ENCODE measurements around the gene PLEKHM1.

The PLEKHM1 gene

DNA sequence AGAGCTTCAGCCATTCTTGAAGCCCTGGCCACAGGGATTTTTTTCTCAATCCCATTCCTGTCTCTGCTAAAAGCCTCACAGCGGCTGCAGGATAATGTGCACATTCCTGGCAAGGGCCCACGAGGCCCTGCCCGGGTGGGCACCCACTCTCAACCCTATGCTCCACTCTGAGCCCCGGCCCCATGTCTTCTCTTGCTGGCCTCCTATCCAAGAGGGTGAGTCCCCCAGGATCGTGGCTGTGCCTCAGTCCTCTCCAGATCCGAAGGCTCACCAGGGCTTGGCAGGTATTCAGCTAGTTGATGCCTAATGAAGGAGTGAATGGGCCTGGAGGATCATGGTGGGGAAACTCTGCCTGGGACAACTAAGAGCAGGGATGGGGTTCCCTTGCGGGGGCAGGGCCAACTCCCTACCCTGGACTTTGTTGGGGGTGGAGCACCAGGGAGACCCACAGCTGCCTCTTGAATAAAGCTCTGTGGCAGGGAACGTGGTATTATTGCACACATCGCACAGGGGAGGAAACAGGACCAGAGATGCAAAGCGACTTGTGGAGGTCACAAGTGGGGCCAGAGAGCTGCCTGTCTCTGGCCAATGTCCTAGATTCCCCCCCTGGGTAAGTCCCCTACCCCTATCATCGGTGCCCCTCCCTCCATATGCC is 63.2 kb downstream of the PLEKHM1 start:
- no peak for DNase-seq (ENCODE audit: low spot score)

DNA sequence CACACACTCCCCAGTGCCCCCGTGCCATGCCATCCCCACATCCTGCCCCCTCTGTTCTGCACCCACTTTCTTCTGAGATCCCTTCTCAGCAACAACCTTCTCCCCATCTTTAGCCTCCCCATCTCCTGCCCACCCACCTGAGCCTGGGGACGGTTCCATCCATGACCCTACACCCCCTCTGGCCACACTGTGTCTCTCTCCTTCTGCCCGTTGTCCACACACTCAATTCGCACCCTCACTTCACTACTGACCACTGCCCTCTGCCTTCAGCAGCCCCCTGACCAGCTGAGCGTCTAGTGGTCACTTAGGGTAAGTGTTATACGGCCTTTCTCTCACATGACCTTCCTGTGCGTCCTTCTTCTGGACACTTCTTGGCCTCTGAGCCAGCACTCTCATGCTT is 64.0 kb downstream of the PLEKHM1 start:
- DNase-seq (ENCODE audit: low spot score) = no peak

DNA sequence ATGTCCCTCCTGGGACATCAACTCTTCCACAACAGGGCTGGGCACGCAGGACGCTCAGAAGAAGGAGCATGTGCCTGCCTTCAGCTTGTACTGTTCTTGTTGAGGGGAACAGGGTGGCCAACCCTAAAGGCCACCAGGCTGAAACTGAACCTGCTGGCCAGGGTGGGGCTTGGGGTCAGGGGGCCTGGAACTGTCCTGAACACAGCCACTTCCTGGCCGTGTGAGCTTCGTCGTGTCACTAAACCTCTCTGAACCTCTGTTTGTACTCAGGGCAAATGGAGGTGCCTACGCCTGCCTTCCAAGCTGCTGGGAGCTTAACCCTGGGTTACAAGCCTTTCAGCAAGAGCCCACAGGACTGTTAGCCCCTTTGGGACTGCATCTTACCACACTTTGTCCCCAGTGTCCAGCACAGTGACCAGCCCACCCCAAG is 64.5 kb downstream of the PLEKHM1 start:
- no peak for DNase-seq (ENCODE audit: low spot score)

DNA sequence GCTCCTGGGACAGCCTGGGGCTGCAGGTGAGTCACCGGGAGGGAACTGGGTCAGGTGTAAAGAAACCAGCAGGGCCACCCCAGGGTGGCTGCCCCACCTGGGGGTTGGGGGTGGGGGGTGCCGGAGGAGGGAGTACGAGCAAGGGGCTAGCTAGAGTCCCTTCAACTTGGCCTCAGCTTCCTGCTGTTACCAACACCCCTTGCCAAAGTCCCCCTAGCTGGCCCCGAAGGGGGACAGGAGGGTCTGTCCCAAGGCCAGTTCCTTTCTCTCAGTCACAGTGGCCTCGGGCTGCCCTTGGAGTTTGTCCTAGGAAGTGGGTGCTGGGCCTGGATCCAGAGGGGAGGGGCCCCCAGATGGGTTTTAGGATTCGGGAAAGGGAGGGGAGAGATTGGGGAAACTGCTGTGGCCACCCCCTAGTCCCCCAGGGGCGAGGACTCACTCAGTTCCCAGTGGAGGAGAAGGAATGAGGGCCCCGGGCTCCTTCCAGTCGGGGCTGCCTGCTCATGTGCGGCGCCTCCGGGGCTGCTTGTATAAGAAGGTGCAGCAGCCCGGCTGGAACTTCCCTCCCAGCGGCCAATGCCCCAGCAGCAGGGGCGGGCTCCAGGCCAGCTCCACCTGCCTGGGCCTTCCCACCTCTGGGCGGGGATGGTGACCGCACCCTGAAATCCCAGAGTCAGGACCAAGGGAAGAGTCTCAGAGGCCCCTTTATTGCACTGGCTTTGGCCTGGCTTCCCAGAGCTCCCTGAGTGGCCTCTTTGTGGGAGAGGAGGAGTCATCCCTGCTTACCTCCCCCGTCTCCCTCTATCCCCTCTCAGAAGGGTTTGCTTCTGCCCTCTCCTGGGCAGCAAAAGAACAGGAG is 65.2 kb downstream of the PLEKHM1 start:
- no peak for DNase-seq (ENCODE audit: low spot score)

DNA sequence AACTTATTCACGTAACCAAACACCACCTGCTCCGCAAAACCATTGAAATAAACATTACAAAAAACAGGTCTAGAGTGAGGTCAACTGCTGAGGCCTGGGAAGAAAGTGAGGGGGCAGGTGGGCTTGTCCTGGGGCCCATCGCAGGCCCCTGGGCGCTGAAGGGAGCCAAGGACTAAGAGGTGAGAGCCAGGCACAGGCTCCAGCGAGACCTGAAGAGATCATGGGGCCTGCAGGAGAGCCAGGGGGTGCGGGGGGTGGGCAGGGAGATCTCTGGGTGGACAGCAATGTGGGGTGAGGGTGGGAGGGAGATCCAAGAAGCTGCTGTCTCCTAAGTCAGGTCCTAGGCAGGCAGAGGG is 65.8 kb downstream of the PLEKHM1 start:
- DNase-seq (ENCODE audit: low spot score) = no peak

DNA sequence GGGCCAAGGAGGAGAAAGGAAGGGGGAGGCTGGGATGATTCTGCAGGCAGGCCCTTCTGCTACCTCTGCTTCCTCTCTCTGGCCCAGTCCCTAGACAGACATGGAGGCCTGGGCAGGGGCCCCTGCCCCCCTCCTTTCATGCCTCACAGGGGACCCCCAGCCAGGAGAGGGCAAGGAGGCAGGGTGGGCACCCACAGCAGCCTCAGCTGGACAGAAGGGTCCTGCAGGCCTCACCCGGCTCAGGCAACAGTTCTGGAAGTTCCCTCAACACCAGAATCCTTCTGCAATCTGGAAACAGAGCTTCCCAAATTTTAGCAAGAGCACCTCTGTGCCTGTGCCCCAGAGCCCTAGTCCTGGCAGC is 66.6 kb downstream of the PLEKHM1 start:
- no peak for DNase-seq (ENCODE audit: low spot score)

DNA sequence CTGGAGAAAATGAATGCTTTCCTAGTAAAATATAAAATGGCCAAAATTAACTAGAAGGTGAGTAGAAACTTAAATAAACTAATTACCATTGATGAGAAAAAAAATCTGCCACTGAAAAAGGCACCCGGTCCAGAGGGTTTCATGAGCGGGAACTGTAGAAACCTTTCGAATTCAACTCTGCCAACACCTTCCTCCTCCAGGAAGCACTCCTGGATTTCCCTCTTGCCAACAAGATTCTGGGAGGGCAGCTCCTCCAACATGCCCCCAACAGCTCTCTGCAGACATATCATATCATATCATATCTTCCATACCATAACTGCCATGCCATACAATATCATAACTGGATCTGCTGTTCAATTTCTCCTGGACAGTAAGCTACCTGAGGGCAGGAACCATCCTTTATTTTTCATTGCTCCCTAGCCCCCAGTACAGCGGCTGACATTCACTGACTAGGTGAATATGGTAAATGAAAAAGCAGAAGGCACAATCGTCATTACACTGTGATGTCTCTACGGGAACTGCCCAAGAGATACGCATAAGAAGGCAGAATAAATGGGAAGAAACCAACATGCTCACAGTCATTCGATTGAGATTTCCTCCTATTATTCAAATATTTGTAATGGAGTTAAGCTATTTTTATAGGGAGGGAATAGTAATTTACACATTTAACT is 67.1 kb downstream of the PLEKHM1 start:
- no peak for DNase-seq (ENCODE audit: low spot score)

DNA sequence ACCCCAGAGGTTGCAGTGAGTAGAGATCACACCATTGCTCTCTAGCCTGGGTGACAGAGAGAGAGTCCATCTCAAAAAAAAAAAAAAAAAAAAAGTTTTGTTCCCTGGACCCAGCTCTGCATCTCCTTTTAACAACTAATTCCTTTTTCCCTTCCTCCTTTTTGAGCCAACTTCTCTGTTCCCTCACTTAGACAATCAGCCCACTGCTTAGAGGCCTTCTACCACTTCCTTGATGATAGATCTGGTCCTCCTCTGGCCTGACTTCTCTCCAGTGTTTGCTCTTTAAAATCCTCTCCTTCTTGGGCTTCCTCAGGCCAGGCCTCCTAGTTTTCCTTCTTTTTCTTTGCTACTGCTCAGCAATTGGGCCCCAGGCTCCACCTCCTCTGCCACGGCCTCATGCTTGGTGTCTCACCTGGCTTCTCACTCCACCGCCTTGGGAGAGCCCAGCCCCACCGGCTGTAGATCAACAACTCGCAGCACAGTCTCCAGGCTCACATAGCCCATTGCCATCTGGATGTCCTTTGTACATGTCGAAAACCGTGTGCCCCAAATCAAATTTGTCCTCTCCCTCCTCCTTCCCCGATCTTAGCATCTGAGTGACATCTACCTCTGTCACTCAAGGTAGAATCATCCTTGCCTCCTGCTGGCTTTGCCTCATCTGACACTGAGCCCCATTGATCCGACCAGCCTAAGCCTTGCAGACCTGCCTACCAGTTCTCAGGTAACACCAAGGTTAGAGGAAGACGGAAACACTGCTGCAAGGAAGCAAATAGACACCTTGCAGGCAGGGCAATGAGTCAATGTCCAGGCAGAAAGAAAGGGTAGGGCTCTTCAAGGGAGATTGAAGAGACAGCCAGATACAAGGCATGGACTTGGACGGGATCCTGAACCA is 75.3 kb downstream of the PLEKHM1 start:
- DNase-seq (ENCODE audit: low spot score) = no peak

DNA sequence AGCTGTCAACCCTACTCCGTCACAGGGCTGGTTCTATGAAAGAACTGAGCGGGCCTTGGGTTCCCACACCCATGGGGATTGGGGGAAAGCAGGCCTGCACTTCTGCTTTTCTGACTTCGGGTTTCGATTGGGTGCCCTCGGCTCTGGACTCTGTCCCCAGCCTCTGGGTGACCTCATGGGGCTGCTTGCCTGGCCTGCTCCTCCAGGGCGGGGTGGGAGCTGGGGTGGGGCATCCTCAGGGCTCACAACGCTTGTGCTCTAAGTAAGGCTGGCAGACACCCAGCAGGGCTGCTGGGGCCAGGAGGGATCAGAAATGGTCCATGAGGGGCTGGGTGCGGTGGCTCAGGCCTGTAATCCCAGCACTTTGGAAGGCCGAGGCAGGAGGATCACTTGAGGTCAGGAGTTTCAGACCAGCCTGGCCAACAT is 77.0 kb downstream of the PLEKHM1 start:
- no peak for DNase-seq (ENCODE audit: low spot score)

DNA sequence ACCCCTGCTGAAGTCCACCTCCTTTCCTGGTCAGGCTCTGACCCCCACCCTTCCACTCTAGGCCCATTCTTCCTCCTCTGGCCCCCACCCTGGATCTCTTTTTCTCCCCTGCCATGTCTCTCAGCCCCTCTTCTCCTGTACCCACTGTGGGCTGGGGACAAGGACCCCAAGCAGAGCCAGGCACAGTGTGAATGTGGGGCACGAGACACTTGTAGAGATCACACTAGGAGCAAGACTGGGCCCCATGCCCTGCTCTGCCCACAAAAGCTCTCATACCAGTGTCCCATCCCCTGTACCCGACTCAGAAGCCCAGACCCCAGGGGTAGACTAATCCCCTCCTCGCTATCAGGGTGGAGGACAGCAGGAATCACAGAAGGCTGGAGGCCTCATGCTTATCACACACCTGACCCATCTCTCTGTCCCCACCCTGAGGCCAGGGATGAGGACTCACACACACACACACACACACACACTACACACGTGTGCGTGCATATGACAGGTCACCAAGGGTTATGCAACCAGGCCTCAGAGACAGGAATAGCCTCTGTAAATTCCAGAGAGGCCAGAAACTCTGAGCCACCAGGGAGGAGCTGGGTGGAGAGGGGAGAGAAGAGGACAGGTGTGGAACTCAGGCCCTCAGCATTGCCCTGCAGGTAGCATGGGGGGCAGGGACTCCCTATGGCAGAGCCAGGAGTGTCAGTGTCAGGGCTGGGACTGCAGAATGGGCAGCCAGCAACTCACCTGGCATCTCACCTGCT is 79.0 kb downstream of the PLEKHM1 start:
- no peak for DNase-seq (ENCODE audit: low spot score)

DNA sequence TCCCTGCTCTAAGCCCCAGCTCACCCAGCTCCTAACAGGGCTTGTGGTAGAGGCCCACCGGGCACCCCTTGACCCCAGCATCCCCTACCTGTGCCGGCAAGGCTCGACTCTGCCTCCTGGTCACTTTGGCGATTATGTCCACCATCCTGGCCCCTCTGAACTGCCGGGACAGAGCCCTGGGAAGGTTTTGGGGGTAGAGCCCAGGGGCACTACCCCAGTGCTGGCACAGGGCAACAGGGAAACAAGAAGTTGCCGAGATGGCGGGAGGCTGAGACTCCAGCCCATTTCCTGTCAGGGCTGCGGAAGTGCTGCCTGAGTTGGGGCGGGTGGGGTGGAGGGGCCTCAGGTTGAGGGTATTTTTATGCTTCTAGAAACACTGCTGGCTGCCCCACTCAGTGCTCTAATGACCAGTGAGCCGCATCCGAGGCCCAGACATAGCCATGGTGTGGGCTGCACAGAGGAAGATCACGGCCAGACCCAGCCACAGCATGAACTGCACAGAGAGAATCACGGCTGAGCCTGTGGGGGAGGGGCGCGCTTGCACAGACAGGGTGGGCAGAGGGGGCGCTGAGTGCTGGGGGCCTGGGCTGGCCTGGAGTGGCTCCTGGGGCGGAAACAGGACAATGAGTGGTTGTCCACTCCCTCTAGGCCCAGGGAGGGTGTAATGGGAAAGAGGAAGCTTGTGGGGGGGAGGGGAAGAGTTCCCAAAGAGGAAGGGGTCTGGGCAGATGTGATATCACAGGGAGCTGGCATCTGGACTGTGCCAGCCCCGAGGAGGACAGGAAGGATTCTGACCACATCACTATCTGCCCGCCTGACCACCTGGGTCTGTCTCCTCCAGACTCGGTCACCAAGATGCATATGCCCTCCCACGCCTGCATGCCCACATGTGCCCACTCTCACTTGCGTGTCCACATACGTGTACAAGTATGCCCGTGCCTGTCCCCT is 80.1 kb downstream of the PLEKHM1 start:
- peak; percentile 64 for DNase-seq (ENCODE audit: low spot score)

DNA sequence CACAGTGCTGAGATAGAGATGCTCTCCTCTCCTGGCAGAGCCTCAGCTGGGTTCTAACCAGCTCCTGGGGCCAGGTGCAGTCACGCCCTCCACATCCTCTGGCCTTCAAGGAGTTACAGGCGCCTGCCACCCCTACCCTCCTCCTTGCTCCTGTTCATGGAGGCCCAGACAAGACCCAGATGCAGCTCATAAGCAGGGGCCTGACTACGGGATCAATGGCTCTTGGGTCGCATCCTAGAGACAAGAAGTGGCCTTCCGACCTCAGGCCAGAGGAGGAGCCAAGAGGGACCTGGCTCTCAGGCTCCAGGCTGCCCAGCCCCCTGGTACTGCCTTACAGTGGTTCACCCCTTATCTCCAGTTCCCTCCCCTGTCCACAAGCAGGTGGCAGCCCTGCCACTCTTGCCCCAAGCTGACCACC is 80.9 kb downstream of the PLEKHM1 start:
- peak; percentile 9 for DNase-seq (ENCODE audit: low spot score)

DNA sequence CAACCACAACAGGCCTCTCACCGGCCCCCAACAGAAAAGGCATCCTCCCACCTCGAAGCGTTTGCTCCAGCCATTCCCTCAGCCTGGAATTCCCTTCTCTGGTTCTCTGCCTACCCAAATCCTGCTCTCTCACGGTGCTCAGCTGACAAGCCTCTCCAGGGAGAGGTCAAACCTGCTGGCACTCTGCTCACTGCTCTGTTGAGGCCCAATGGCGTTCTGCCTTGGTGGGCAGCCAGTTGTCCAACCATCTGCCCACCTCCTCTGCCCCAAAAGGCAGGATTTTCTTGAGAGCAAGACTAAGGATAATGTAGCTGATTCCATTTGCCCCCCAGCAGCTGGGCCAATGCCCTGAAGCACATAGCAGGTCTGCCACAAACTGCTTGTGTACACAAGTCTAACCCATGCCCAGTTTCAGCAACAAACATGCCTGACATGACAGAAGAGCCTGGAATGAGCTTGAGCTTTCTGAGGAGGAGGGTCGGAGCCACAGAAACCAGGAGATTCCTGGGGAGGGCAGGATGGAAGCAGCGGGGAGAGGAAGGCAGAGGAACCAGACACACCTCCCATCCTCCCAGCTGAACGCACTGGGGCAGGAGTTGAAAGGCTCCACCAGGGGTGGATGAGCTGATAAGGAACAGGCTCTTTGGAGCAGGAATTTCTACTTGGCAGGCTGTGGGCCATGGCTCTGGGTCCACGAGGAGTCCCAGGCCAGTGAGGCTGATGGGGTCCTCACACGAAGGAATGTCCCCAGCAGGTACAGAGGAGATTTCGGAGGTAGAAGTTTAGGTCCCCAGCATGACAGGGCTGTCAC is 81.7 kb downstream of the PLEKHM1 start:
- no peak for DNase-seq (ENCODE audit: low spot score)

DNA sequence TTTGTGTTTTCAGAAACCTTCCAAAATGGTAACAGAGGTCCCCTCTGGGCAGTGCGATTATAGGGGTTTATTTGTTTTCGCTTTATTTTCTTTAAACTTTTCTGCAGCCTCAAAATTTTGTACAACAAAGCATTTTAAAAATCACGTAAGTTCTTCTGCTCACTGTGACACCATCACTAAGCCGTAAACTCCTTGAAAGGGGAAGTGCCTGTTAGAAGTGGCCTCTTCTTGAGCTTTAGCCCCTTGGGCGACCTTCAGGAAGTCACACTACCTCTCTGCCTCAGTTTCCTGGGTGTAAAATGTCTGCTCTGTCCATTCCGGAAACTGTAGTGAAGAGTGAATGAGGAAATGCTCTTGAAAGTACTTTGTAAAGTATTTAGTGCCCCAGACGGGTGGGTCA is 84.4 kb downstream of the PLEKHM1 start:
- DNase-seq (ENCODE audit: low spot score) = no peak

DNA sequence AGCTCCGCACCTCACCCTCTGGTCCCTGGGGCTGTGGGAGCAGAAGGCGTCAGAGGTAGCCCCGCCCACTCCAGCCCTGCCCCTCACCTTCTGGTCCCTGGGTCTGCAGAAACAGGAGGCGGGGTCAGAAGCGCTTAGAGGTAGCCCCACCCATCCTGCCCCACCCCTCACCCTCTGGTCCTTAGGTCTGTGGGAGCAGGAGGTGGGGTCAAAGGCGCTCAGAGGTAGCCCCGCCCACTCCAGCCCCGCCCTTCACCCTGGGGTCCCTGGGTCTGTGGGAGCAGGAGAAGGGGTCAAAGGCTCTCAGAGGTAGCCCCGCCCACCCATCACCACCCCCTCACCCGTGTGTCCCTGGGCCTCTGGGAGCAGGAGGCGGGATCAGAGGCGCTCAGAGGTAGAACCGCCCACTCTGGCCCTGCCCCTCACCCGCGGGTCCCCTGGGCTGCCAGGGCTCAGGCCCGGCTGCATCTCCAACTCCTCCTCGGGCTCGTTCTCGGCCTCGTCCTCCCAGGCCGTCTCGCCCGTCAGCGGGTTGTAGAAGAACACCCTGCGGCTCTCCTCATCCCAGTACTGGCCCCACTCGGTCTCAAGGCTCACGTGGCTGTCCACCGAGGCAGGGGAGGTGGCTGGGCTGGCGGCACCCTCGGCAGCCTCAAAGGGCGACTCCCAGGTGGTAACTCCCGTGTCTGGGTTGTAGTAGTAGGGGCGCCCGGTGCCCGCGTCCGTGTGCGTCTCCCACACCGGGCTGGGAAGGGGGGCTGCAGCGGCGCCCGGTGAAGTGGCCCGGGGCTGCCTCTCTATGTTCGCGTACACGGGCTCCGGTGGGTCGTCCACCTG is 85.1 kb downstream of the PLEKHM1 start:
- DNase-seq (ENCODE audit: low spot score) = no peak

DNA sequence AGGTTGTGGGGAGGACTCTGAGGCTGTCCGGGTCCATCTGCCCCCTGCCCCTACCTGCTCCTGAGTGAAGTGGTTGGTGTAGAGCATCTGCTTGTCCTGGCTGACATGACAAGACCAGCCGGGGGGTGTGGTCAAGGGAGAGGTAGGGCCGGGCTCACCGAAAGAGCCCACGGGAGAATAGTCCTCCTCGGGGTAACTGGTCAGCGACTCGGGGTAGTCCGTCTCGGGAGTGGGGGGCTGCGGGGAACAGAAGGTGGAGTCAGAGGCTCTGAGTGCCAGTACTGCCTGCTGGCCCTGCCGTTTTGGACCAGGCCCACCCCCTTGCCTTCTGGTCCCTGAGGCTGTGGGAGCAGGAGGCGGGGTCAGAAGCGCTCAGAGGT is 85.7 kb downstream of the PLEKHM1 start:
- no peak for DNase-seq (ENCODE audit: low spot score)

DNA sequence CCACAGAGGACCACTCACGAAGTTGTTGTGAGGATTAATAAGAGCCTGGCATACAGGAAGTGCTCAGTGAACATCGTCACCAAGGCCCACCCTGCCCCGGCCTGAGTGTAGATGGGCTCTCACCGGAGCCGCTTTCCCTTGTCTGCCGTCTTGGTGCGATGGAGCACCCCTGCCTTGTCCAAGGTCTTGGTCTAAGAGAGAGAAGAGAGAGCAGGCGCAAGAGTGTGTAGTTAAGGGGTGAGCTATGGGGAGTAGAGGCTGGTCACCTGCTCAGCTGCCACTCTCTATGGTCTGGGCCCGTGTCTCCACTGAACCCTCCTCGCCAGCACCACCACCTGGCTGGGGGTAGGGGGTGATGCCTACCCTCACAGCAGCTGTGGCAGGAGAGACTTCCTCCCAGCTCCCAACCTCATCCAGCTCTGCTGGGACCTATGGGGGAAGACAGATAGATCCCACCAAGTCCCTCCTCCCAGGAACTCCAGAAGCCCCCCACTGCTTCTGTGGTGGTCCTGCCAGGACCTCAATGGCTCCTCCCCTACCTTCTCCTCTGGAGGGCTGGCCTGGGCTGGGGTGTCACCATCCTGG is 86.5 kb downstream of the PLEKHM1 start:
- DNase-seq (ENCODE audit: low spot score) = no peak

DNA sequence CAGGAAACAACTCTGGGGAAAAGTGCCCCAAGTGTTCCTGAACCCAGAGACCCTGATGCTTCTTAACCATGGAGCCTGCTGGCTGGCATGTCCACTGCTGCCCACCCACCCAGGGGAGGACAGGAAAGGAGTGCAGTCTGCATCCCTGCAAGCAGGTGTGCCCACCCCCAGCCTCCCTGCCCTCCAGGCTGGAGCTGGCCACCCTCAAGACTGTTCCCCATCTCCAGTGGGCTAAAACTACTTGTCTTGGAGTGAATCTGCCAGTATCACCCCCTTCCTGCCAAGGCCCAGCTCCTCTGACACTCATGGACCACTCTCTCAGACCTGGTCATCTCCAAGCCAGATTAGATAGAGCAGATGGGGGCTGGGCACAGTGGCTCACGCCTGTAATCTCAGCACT is 87.6 kb downstream of the PLEKHM1 start:
- DNase-seq (ENCODE audit: low spot score) = no peak

Measured in activated CD4-positive, alpha-beta T cell treated with anti-CD3 and anti-CD28 coated beads, Interleukin-2, Interleukin-4, amounts not matched to agents 100 ng/mL and 50 ng/mL, durations not matched to agents 16 hours and 8 hours (primary cell).